K562 (cell line): ENCODE measurements around the gene VDAC1. TPM values are rescaled to one million over a fixed set of nuclear protein-coding genes. Genes with fewer than 3 reads are reported as not detected.

Experiments
- ARHGAP35 ChIP-seq: fragments of 450-650 bp; IDR thresholded peaks from 2 replicates; pipeline ENCODE4 v1.6.1; 2018; ENCODE audit not compliant: partially characterized antibody
- BMI1 ChIP-seq: fragments of 150-350 bp; IDR thresholded peaks from 2 replicates; pipeline ENCODE4 v1.6.1; 2014; ENCODE audit warnings: low read length
- CBX8 ChIP-seq: fragments of 200-600 bp; sonication (generic); IDR thresholded peaks from 2 replicates; pipeline ENCODE4 v1.6.1; 2012; ENCODE audit warnings: borderline replicate concordance, mixed run types, low read depth, mild to moderate bottlenecking, moderate library complexity, mixed read lengths, low read length, control low read depth, inconsistent platforms; ENCODE audit not compliant: poor library complexity, severe bottlenecking; ENCODE audit errors: extremely low read depth
- E2F3 ChIP-seq: fragments of 250-450 bp; sonication (Bioruptor Pico); IDR thresholded peaks from 2 replicates; pipeline ENCODE4 v1.4.0; 2020; ENCODE audit warnings: mild to moderate bottlenecking
- EWSR1 ChIP-seq: fragments of 450-650 bp; IDR thresholded peaks from 2 replicates; pipeline ENCODE4 v1.6.1; 2018; ENCODE audit warnings: borderline replicate concordance, mild to moderate bottlenecking, low read depth, moderate library complexity; ENCODE audit not compliant: partially characterized antibody
- GTF2A2 ChIP-seq: IDR thresholded peaks from 2 replicates; pipeline ENCODE4 v1.6.1; 2016; ENCODE audit warnings: mild to moderate bottlenecking, missing genetic modification characterization, missing compliant biosample characterization
- KLF1 ChIP-seq: fragments of 450-650 bp; IDR thresholded peaks from 2 replicates; pipeline ENCODE4 v1.6.1; 2016; ENCODE audit warnings: missing genetic modification characterization, missing compliant biosample characterization
- MAFK ChIP-seq: IDR thresholded peaks from 2 replicates; pipeline ENCODE4 v1.6.1; 2011; ENCODE audit warnings: low read length, improper control_type of control experiment
- MECOM ChIP-seq: fragments of 250-450 bp; sonication (Bioruptor Pico); IDR thresholded peaks from 2 replicates; pipeline ENCODE4 v1.8.0; 2022; ENCODE audit warnings: inconsistent platforms
- MTA1 ChIP-seq: fragments of 450-650 bp; IDR thresholded peaks from 2 replicates; pipeline ENCODE4 v1.6.1; 2017; ENCODE audit warnings: borderline replicate concordance
- PHTF2 ChIP-seq: fragments of 250-450 bp; sonication (Bioruptor Pico); IDR thresholded peaks from 2 replicates; pipeline ENCODE4 v1.5.0; 2021; ENCODE audit warnings: mild to moderate bottlenecking
- PTBP1 ChIP-seq: fragments of 200-400 bp; formaldehyde crosslinking; IDR thresholded peaks from 2 replicates; pipeline ENCODE4 v1.6.1; 2017; ENCODE audit warnings: low read depth, low read length
- SLC30A9 ChIP-seq: fragments of 250-450 bp; sonication (Bioruptor Pico); IDR thresholded peaks from 2 replicates; pipeline ENCODE4 v1.8.0; 2022; ENCODE audit warnings: mild to moderate bottlenecking, moderate library complexity
- SMARCC2 ChIP-seq: fragments of 450-650 bp; IDR thresholded peaks from 2 replicates; pipeline ENCODE4 v1.6.1; 2017; ENCODE audit warnings: antibody characterized with exemption, moderate library complexity, mild to moderate bottlenecking, low read depth
- USF1 ChIP-seq: sonication (generic); formaldehyde crosslinking; IDR thresholded peaks from 2 replicates; pipeline ENCODE4 v1.9.0; 2022; ENCODE audit warnings: mild to moderate bottlenecking, missing genetic modification reagents
- XRCC5 ChIP-seq: fragments of 200-400 bp; formaldehyde crosslinking; IDR thresholded peaks from 2 replicates; pipeline ENCODE4 v1.6.1; 2017; ENCODE audit warnings: low read depth, mild to moderate bottlenecking, low read length
- ZNF655 ChIP-seq: fragments of 250-450 bp; sonication (Bioruptor Pico); IDR thresholded peaks from 2 replicates; pipeline ENCODE4 v1.5.0; 2021
- ZNF76 ChIP-seq: fragments of 250-450 bp; sonication (Bioruptor Pico); IDR thresholded peaks from 2 replicates; pipeline ENCODE4 v1.4.0; 2020; ENCODE audit warnings: mild to moderate bottlenecking, moderate library complexity, borderline replicate concordance
- ZNF785 ChIP-seq: fragments of 250-450 bp; sonication (Bioruptor Pico); IDR thresholded peaks from 2 replicates; pipeline ENCODE4 v1.4.0; 2020; ENCODE audit warnings: mild to moderate bottlenecking
- polyA plus RNA-seq, 8 experiments: library from polyadenylated mRNA; depleted of rRNA in 4 of 8; stranded (reverse) in 5 of 8; unstranded in 3 of 8; fragments of >200 nt; fragmentation: Nextera tagmentation in 2 of 8; fragmentation: Illumina TruSeq in 1 of 8; extraction: Ambion mirVana in 2 of 8; extraction: Trizol in 1 of 8; gene quantifications; 2 replicates each; pipeline versions ENCODE4 v1.2.1 to v1.2.3, GENCODE V29; 2011 to 2014; ENCODE audit warnings: inconsistent platforms in 1 of 8, missing spikeins in 1 of 8
- total RNA-seq, 7 experiments: library from RNA; depleted of rRNA in 6 of 7; stranded (reverse); fragments of >200 nt in 6 of 7; fragmentation: Illumina TruSeq in 2 of 7; extraction: Trizol in 2 of 7; gene quantifications; 2 replicates each; pipeline versions ENCODE4 v1.2.1 to v1.2.3, GENCODE V29; 2011 to 2021; ENCODE audit warnings: low replicate concordance in 1 of 7
- TF ChIP-seq, protein P1 (sequence below), 2 experiments: IDR thresholded peaks; 2 replicates each; pipeline ENCODE4 v1.6.1; 2011; ENCODE audit warnings: borderline replicate concordance in 1 of 2, control low read depth in 1 of 2, low read depth in 1 of 2, low read length in 1 of 2, mild to moderate bottlenecking in 1 of 2, mixed read lengths in 1 of 2, moderate library complexity in 1 of 2; ENCODE audit not compliant: insufficient read depth in 1 of 2, insufficient read length in 1 of 2, poor library complexity in 1 of 2, severe bottlenecking in 1 of 2; ENCODE audit errors: extremely low read depth in 1 of 2
- TF ChIP-seq, protein P2 (sequence below): fragments of 250-450 bp; sonication (Bioruptor Pico); IDR thresholded peaks from 2 replicates; pipeline ENCODE4 v1.5.0; 2021; ENCODE audit warnings: mild to moderate bottlenecking, borderline replicate concordance
- TF ChIP-seq, protein P3 (sequence below): fragments of 450-650 bp; formaldehyde crosslinking; IDR thresholded peaks from 2 replicates; pipeline ENCODE4 v1.4.0; 2022; ENCODE audit warnings: missing genetic modification characterization

VDAC1 gene
- total and polyA plus RNA-seq, 9 of the 15 experiments (the other 6 are each of a cell fraction or from before 2014, with no cell fraction given) = 168 to 366 (median 293) TPM

- TF ChIP-seq KLF1 (tag) (no peak), BMI1 (no peak), ARHGAP35 (no peak), XRCC5 (no peak), E2F3 (CRISPR knock-in tag) (no peak), EWSR1 (no peak), ZNF76 (CRISPR knock-in tag) (0 out of 2 replicates have a peak, but pooled peaks have one; percentile 46), SMARCC2 (peak; percentile 89), PHTF2 (no peak), PTBP1 (no peak), MTA1 (no peak), MECOM (CRISPR knock-in tag) (peak; percentile 84), SLC30A9 (CRISPR knock-in tag) (no peak), USF1 (CRISPR knock-in tag) (no peak), MAFK (no peak), CBX8 (no peak), ZNF655 (CRISPR knock-in tag) (no peak), GTF2A2 (tag) (no peak), ZNF785 (CRISPR knock-in tag) (no peak)
- TF ChIP-seq, protein P1, sequence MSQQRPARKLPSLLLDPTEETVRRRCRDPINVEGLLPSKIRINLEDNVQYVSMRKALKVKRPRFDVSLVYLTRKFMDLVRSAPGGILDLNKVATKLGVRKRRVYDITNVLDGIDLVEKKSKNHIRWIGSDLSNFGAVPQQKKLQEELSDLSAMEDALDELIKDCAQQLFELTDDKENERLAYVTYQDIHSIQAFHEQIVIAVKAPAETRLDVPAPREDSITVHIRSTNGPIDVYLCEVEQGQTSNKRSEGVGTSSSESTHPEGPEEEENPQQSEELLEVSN (IDR thresholded peaks at IDR 0.05; ENCODE audit: borderline replicate concordance in 1 of 2, extremely low read depth in 1 of 2, insufficient read depth in 1 of 2, insufficient read length in 1 of 2, low read depth in 1 of 2, low read length in 1 of 2, poor library complexity in 1 of 2, severe bottlenecking in 1 of 2) = peak in 1 of 2 experiments; percentile 28
- TF ChIP-seq, protein P2, sequence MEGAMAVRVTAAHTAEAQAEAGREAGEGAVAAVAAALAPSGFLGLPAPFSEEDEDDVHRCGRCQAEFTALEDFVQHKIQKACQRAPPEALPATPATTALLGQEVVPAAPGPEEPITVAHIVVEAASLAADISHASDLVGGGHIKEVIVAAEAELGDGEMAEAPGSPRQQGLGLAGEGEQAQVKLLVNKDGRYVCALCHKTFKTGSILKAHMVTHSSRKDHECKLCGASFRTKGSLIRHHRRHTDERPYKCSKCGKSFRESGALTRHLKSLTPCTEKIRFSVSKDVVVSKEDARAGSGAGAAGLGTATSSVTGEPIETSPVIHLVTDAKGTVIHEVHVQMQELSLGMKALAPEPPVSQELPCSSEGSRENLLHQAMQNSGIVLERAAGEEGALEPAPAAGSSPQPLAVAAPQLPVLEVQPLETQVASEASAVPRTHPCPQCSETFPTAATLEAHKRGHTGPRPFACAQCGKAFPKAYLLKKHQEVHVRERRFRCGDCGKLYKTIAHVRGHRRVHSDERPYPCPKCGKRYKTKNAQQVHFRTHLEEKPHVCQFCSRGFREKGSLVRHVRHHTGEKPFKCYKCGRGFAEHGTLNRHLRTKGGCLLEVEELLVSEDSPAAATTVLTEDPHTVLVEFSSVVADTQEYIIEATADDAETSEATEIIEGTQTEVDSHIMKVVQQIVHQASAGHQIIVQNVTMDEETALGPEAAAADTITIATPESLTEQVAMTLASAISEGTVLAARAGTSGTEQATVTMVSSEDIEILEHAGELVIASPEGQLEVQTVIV (CRISPR knock-in tag) = no peak
- TF ChIP-seq, protein P3, sequence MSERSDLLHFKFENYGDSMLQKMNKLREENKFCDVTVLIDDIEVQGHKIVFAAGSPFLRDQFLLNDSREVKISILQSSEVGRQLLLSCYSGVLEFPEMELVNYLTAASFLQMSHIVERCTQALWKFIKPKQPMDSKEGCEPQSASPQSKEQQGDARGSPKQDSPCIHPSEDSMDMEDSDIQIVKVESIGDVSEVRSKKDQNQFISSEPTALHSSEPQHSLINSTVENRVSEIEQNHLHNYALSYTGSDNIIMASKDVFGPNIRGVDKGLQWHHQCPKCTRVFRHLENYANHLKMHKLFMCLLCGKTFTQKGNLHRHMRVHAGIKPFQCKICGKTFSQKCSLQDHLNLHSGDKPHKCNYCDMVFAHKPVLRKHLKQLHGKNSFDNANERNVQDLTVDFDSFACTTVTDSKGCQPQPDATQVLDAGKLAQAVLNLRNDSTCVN = 0 out of 2 replicates have a peak, but pooled peaks have one; percentile 3
Measured at GRCh38 chr5:133932441-133933168, 72.2 kb downstream of the VDAC1 start (continued).
